Endothelial cell of umbilical vein (primary cell): ENCODE data around the gene CIP2A. TPM values are rescaled to one million over a fixed set of nuclear protein-coding genes. Genes with fewer than 3 reads are reported as not detected.

ENCODE experiments used
- BruUV-seq: library from RNA; stranded (reverse); fragments of 400-500 nt; replicated peaks from 2 replicates; lab custom pipeline; 2021; lab: Mats Ljungman, UMichigan
- CTCF ChIA-PET: fragments of 300-600, 350-600 bp; sonication (Branson Sonifier 250); formaldehyde crosslinking; loops from one replicate; lab custom pipeline; 2021; ENCODE audit warnings: antibody characterized with exemption, inconsistent platforms; lab: Charles Lee
- POLR2A ChIA-PET: fragments of 300-600, 350-600 bp; sonication (Branson Sonifier 250); formaldehyde crosslinking; loops from one replicate; lab custom pipeline; 2021; ENCODE audit warnings: antibody characterized with exemption, inconsistent platforms; lab: Charles Lee
- DNase-seq: peaks from one replicate; pipeline ENCODE4 v3.0.0-alpha.2; 2011; ENCODE audit warnings: low read depth, low spot score
- FAIRE-seq: peaks from 2 replicates; lab custom pipeline; 2011; peaks lifted over from hg19 to GRCh38; lab: Jason Lieb, UNC
- H2AFZ ChIP-seq: 2 replicates; pipeline ENCODE4 v1.6.0; 2012; ENCODE audit warnings: low read depth, low read length, control low read depth, inconsistent platforms
- H3K27ac ChIP-seq: 2 replicates; pipeline ENCODE4 v1.5.1; 2011; ENCODE audit warnings: low read depth, mild to moderate bottlenecking, control low read depth, low read length, moderate library complexity; ENCODE audit not compliant: insufficient read depth
- H3K27me3 ChIP-seq, 2 experiments: 2 replicates each; pipeline versions ENCODE4 v1.6.0 to v1.6.1; 2011; ENCODE audit warnings: low read length in 2 of 2, mixed read lengths in 1 of 2; ENCODE audit not compliant: control insufficient read depth in 2 of 2, insufficient read depth in 2 of 2
- H3K36me3 ChIP-seq, 2 experiments: 2 replicates in 1 of 2; 3 replicates in 1 of 2; pipeline ENCODE4 v1.5.1; 2011; ENCODE audit warnings: low read length in 2 of 2, mild to moderate bottlenecking in 1 of 2, moderate library complexity in 1 of 2; ENCODE audit not compliant: control insufficient read depth in 2 of 2, insufficient read depth in 2 of 2; ENCODE audit errors: extremely low read depth in 1 of 2
- H3K4me1 ChIP-seq: 3 replicates; pipeline ENCODE4 v1.5.1; 2011; ENCODE audit warnings: mild to moderate bottlenecking, low read length; ENCODE audit not compliant: control insufficient read depth, insufficient read depth; ENCODE audit errors: extremely low read depth
- H3K4me2 ChIP-seq: 2 replicates; pipeline ENCODE4 v1.6.1; 2011; ENCODE audit warnings: low read length, control low read depth, mixed read lengths; ENCODE audit not compliant: insufficient read depth
- H3K4me3 ChIP-seq, 3 experiments: fragments of 200-600 bp in 1 of 3; sonication (generic), shearing (Covaris generic) in 1 of 3; replicated peaks in 1 of 3; 2 replicates each; pipeline ENCODE4 v1.5.1; 2011 to 2016; ENCODE audit warnings: control low read depth in 3 of 3, low read length in 3 of 3, mild to moderate bottlenecking in 2 of 3, inconsistent platforms in 1 of 3, low read depth in 1 of 3, moderate library complexity in 1 of 3; ENCODE audit not compliant: insufficient read depth in 1 of 3
- H3K79me2 ChIP-seq: 2 replicates; pipeline ENCODE4 v1.6.0; 2012; ENCODE audit warnings: low read length, inconsistent platforms; ENCODE audit not compliant: control insufficient read depth, insufficient read depth
- H3K9ac ChIP-seq: replicated peaks from 2 replicates; pipeline ENCODE3; 2011; ENCODE audit warnings: low read length, control low read depth; ENCODE audit not compliant: insufficient read depth; ENCODE audit errors: extremely low read depth
- H3K9me1 ChIP-seq: replicated peaks from 3 replicates; pipeline ENCODE4 v1.6.0; 2011; ENCODE audit warnings: mild to moderate bottlenecking, low read length; ENCODE audit not compliant: control insufficient read depth, insufficient read depth; ENCODE audit errors: extremely low read depth
- H3K9me3 ChIP-seq: replicated peaks from 2 replicates; pipeline ENCODE4 v1.5.1; 2012; ENCODE audit warnings: low read length, inconsistent platforms; ENCODE audit not compliant: control insufficient read depth, insufficient read depth
- H4K20me1 ChIP-seq: replicated peaks from 2 replicates; pipeline ENCODE3; 2011; ENCODE audit warnings: mild to moderate bottlenecking, low read length; ENCODE audit not compliant: control insufficient read depth, insufficient read depth; ENCODE audit errors: extremely low read depth
- CTCF ChIP-seq, 2 donors: IDR thresholded peaks; 1 replicate in 1 of 2; 2 replicates in 1 of 2; pipeline ENCODE4 v1.5.1; 2011; ENCODE audit warnings: low read length in 2 of 2, mild to moderate bottlenecking in 2 of 2, moderate library complexity in 2 of 2, control low read depth in 1 of 2, inconsistent platforms in 1 of 2, low read depth in 1 of 2; ENCODE audit not compliant: insufficient read depth in 1 of 2; ENCODE audit errors: extremely low read depth in 1 of 2
- EZH2 ChIP-seq: IDR thresholded peaks from 2 replicates; pipeline ENCODE4 v1.6.1; 2012; ENCODE audit warnings: borderline replicate concordance, low read depth, mild to moderate bottlenecking, moderate library complexity, low read length, inconsistent platforms; ENCODE audit not compliant: severe bottlenecking
- FOS ChIP-seq: IDR thresholded peaks from 2 replicates; pipeline ENCODE4 v1.6.1; 2011; ENCODE audit warnings: mild to moderate bottlenecking, low read length, moderate library complexity, borderline replicate concordance; ENCODE audit not compliant: insufficient read depth
- GATA2 ChIP-seq: IDR thresholded peaks from 2 replicates; pipeline ENCODE4 v1.7.0; 2011; ENCODE audit warnings: low read depth, mild to moderate bottlenecking, moderate library complexity, mixed read lengths, low read length; ENCODE audit not compliant: insufficient read length, insufficient read depth
- JUN ChIP-seq: IDR thresholded peaks from 2 replicates; pipeline ENCODE4 v1.6.1; 2011; ENCODE audit warnings: borderline replicate concordance, low read depth; ENCODE audit not compliant: insufficient read length, insufficient read depth
- MAX ChIP-seq: IDR thresholded peaks from 2 replicates; pipeline ENCODE4 v1.6.1; 2011; ENCODE audit not compliant: insufficient read depth, insufficient read length
- MYC ChIP-seq: IDR thresholded peaks from one replicate; pipeline ENCODE4 v1.6.1; 2011; ENCODE audit warnings: mild to moderate bottlenecking, low read depth, low read length
- POLR2A ChIP-seq: IDR thresholded peaks from 2 replicates; pipeline ENCODE4 v1.6.1; 2012; ENCODE audit warnings: low read depth, mild to moderate bottlenecking, control low read depth, low read length
- POLR2AphosphoS5 ChIP-seq: IDR thresholded peaks from 2 replicates; pipeline ENCODE4 v1.6.1; 2012; ENCODE audit warnings: low read depth, mild to moderate bottlenecking, control low read depth, low read length, moderate library complexity; ENCODE audit not compliant: insufficient read depth
- dilution Hi-C: fragments of 300-500 bp; cut with MboI; formaldehyde crosslinking; loops from one replicate; pipeline ENCODE4 v1.15.0; 2019; ENCODE audit warnings: low sequenced_read_pairs; ENCODE audit not compliant: extremely low pct_ligation_motif_present
- intact Hi-C: fragments of 100-400 bp; cut with micrococcal nuclease; formaldehyde crosslinking; loops from one replicate; pipeline ENCODE4 v1.10.0; 2022
- polyA plus RNA-seq, 4 experiments: library from polyadenylated mRNA; depleted of rRNA in 3 of 4; stranded (reverse) in 3 of 4; unstranded in 1 of 4; fragments of >200 nt; gene quantifications; 2 replicates each; pipeline versions ENCODE4 v1.2.1 to v1.2.3, GENCODE V29; 2011 to 2012; ENCODE audit warnings: missing spikeins in 1 of 4
- total RNA-seq: library from RNA; stranded (reverse); gene quantifications from 2 replicates; pipeline ENCODE4 v1.2.3, GENCODE V29; 2021

Gene CIP2A
- total and polyA plus RNA-seq, 2 donors (not counting 3 experiments of a cell fraction or from before 2014, with no cell fraction given) = 9.4 to 33.7 TPM

GRCh38 chr3:108527817-108528216 lies 61.4 kb downstream of the CIP2A start:
- H4K20me1 ChIP-seq = no peaks in the 10 kb centered on the region
- FAIRE-seq = no peak
- BruUV-seq = no TSS peak
- no peak for DNase-seq
- intact Hi-C loops = no loop called here
- no peak overlapping the region for H3K27ac ChIP-seq
- no peak overlapping the region for H3K9ac ChIP-seq
- CTCF ChIA-PET = interaction anchor here (1.2 kb wide), 1 partner anchor 27 kb away, joined by 3 read pairs; no protein-coding TSS in a partner anchor
- TF ChIP-seq GATA2 (no peak), JUN (no peak), POLR2A (no peak), MAX (no peak), EZH2 (no peak)
- no peaks in the 10 kb centered on the region for H3K9me3 ChIP-seq
- H3K4me2 ChIP-seq = no peak overlapping the region
- POLR2A ChIA-PET = no interaction called here
- H2AFZ ChIP-seq = no peak overlapping the region
- H3K36me3 ChIP-seq = no peaks in the 10 kb centered on the region
- no peaks in the 10 kb centered on the region for H3K9me1 ChIP-seq
- dilution Hi-C loops = no loop called here
- no peaks in the 10 kb centered on the region for H3K4me1 ChIP-seq
- H3K4me3 ChIP-seq = no peak overlapping the region
- H3K27me3 ChIP-seq = peaks cover 2 to 3% of the 10 kb centered on the region in 2 experiments
- no peaks in the 10 kb centered on the region for H3K79me2 ChIP-seq

- Histone ChIP-seq H4K20me1 (no peaks in the 10 kb centered on the region), H3K4me1 (no peaks in the 10 kb centered on the region), H3K27me3 (peaks cover 2 to 3% of the 10 kb centered on the region in 2 experiments), H3K9ac (no peak overlapping the region), H3K36me3 (no peaks in the 10 kb centered on the region), H3K4me3 (no peak overlapping the region), H2AFZ (no peak overlapping the region), H3K9me1 (no peaks in the 10 kb centered on the region), H3K27ac (no peak overlapping the region), H3K4me2 (no peak overlapping the region), H3K9me3 (no peaks in the 10 kb centered on the region), H3K79me2 (no peaks in the 10 kb centered on the region)
- intact Hi-C loops (no loop called here), dilution Hi-C loops (no loop called here)
- ChIA-PET CTCF (interaction anchor here (1.2 to 2.0 kb wide), 2 partner anchors 25 to 27 kb away, joined by 3 to 8 read pairs; no protein-coding TSS in a partner anchor), POLR2A (no interaction called here)
- TF ChIP-seq GATA2 = no peak
- TF ChIP-seq POLR2AphosphoS5 = no peak
- TF ChIP-seq MYC = no peak
- no peak for TF ChIP-seq POLR2A
- TF ChIP-seq MAX = no peak
- TF ChIP-seq FOS = no peak
- no peak for TF ChIP-seq EZH2
- no peak for TF ChIP-seq CTCF (IDR thresholded peaks at IDR 0.05; ENCODE audit: extremely low read depth in 1 of 2, insufficient read depth in 1 of 2, low read depth in 1 of 2, low read length in 2 of 2)
- TF ChIP-seq JUN = no peak
- DNase-seq (no peak), FAIRE-seq (no peak)
- BruUV-seq = no TSS peak
Observed at GRCh38 chr3:108527109-108527508, 62.1 kb downstream of the CIP2A start.
